ENCODE data around the gene MORN5. TPM values are rescaled to one million over a fixed set of nuclear protein-coding genes. Genes with fewer than 3 reads are reported as not detected.

The MORN5 gene
- total and polyA plus RNA-seq, 3 donors from 2014 or later, result 19.2 to 183 (median 34.7) TPM

DNA sequence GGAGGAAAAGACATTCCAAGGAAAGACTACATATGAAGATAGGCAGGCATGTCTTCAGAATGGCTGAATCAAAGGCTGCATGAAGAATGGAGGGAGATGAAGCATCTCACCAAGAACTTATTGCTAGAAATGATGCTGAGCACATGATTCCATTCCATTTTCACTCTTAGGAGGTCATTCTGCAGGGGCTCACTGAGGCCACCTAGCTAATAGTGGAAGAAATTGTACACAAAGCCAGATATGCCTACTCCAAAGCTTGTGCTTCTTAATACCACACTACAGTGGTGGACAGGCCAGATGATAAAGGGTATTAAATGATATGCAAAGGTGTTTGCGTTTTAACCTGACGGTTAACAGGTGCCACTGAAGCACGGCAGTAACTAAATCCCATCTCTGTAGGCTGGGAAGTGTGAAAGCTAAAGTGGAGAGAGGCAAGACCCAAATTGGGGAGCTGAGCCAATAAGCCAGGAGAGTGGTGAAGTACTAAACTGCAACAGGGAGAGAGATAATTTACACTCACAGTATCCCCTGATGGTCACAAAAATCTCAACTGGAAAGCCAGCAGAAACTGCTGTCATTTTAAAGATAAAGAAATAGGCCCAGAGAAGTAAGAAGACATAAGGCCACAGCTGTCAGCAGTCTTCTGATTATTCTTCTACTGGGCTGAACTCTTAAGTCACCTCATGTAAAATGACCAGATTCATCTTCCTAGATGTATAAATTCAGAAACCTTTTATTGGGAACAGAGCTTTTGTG is 14.7 kb upstream of the MORN5 start:
- H3K36me3 ChIP-seq (ENCODE audit: low read depth, missing control alignments), result no peaks in the 10 kb centered on the region
- 88 to 92% methylated on average over 3 of the region's 3 CpGs for WGBS, 2 donors
- H3K4me3 ChIP-seq, result no peak overlapping the region
- H3K4me1 ChIP-seq, result peaks cover 6% of the 10 kb centered on the region
- no peaks in the 10 kb centered on the region for H3K9me3 ChIP-seq
- no peak for TF ChIP-seq CTCF (IDR thresholded peaks at IDR 0.05)
- no peak for TF ChIP-seq POLR2A (IDR thresholded peaks at IDR 0.05)
- H3K27ac ChIP-seq, result no peak overlapping the region
- DNase-seq, result no peak
- no peaks in the 10 kb centered on the region for H3K27me3 ChIP-seq
- intact Hi-C loops (cut with DNase I; ENCODE audit: low total_unique reads), result no loop called here

DNA sequence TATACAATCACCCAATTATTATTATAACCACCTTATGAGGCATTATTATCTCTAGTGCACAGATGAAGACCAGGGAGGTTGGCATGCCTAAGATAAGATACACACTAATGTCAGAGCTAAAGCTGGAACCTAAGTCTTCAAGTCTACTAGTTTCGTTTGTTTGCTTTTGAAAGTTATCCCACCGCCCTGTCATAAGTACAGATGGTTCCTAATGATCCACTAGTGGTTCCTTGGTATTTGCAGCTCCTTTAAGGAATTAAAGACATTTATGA is 14.2 kb upstream of the MORN5 start:
- Histone ChIP-seq H3K36me3 (ENCODE audit: low read depth, missing control alignments) (no peaks in the 10 kb centered on the region), H3K4me1 (peaks cover 6% of the 10 kb centered on the region), H3K27ac (no peak overlapping the region), H3K4me3 (no peak overlapping the region), H3K27me3 (no peaks in the 10 kb centered on the region), H3K9me3 (no peaks in the 10 kb centered on the region)
- 69 to 81% methylated on average over 2 of the region's 2 CpGs for WGBS, 2 donors
- DNase-seq, result no peak
- TF ChIP-seq POLR2A (IDR thresholded peaks at IDR 0.05) (no peak), CTCF (IDR thresholded peaks at IDR 0.05) (no peak)
- intact Hi-C loops (cut with DNase I; ENCODE audit: low total_unique reads), result no loop called here

DNA sequence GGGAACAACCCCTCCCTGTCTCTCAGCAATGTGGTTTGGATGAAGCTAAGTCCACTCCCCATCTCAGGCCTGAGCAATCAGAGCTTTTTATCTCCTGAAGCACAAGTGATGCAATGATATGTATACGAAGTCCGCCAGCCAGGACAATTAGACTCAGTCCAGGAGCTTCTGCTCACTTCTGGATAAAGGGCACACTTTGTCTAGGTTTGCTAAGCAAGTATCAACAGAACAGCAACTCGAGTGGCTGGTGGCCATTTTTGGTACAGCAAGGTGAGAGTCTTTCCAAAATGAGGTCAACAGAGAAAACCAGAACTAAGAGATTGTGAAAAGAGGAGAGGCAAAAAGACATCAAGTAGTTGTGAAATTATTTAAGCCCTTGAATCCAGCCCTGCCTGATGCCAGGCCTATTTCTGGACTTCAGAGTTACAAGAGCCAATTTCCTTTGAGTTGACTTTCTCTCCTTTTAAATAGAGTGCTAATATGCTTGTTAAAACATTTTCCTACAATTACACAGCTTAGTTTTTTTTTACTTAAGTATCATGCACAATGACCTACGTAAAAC is 8.4 kb upstream of the MORN5 start:
- DNase-seq, result no peak
- Histone ChIP-seq H3K4me3 (no peak overlapping the region), H3K4me1 (peaks cover 4% of the 10 kb centered on the region), H3K27me3 (no peaks in the 10 kb centered on the region), H3K9me3 (no peaks in the 10 kb centered on the region), H3K36me3 (ENCODE audit: low read depth, missing control alignments) (no peaks in the 10 kb centered on the region), H3K27ac (no peak overlapping the region)
- WGBS, 2 donors, result 86 to 87% methylated on average over 4 of the region's 4 CpGs
- intact Hi-C loops (cut with DNase I; ENCODE audit: low total_unique reads), result no loop called here
- TF ChIP-seq POLR2A (IDR thresholded peaks at IDR 0.05) (no peak), CTCF (IDR thresholded peaks at IDR 0.05) (no peak)

DNA sequence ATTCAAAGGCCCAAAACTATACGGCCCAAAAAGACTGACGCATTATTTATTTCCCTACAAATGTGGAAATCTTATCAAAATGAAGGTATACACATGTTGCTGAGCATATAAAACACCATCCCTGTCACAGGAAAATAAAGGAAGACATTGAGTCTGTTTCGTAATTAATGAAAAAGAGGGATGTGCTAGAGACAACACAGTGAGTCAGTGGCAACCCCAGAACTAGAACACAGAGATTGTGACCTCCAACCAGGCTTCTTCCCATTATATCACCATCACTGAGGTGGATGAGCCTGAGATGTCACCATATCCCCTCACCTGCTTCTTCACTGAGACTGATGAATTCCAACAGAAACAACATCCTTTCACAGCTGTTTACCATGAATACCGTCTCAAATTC is 3.9 kb upstream of the MORN5 start:
- Histone ChIP-seq H3K27ac (no peak overlapping the region), H3K36me3 (ENCODE audit: low read depth, missing control alignments) (no peaks in the 10 kb centered on the region), H3K9me3 (no peaks in the 10 kb centered on the region), H3K4me3 (no peak overlapping the region), H3K4me1 (peaks cover 11% of the 10 kb centered on the region), H3K27me3 (no peaks in the 10 kb centered on the region)
- no peak for DNase-seq
- 85 to 87% methylated on average over 4 of the region's 4 CpGs for WGBS, 2 donors
- TF ChIP-seq POLR2A (IDR thresholded peaks at IDR 0.05) (no peak), CTCF (IDR thresholded peaks at IDR 0.05) (no peak)
- intact Hi-C loops (cut with DNase I; ENCODE audit: low total_unique reads), result no loop called here

DNA sequence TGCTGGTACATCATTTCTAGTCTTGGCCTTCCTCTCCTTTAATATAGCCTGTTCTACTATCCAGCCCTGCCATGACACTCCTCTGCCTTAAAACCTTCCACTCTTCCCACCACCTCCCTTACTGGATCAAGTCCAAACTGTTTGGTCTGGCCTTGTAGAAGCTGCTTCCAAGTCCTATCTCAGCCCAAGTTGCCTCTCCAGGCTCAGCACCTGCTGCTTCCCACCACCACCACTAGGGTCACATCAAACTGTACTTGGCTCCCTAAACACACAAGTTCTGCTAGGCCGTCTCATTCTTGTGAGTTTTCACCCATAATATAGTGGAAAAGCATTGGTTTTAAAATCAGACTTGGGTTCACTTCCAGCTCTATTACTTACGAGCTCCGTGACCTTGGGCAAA is 1.5 kb upstream of the MORN5 start:
- no peaks in the 10 kb centered on the region for H3K27me3 ChIP-seq
- no peak overlapping the region for H3K27ac ChIP-seq
- DNase-seq, result peak; percentile 47
- 43 to 48% methylated on average over 3 of the region's 3 CpGs for WGBS, 2 donors
- no peaks in the 10 kb centered on the region for H3K36me3 ChIP-seq (ENCODE audit: low read depth, missing control alignments)
- intact Hi-C loops (cut with DNase I; ENCODE audit: low total_unique reads), result no loop called here
- H3K9me3 ChIP-seq, result no peaks in the 10 kb centered on the region
- no peak overlapping the region for H3K4me3 ChIP-seq
- peak; percentile 22 to 44 (median 29) for TF ChIP-seq CTCF (IDR thresholded peaks at IDR 0.05)
- TF ChIP-seq POLR2A (IDR thresholded peaks at IDR 0.05), result no peak
- peaks cover 11% of the 10 kb centered on the region for H3K4me1 ChIP-seq

Measured in testis (tissue), 3 donors.